HepG2 (cell line): Measurements from ENCODE around the gene ALDOA.

Source experiments
- ATF1 ChIP-seq: IDR thresholded peaks from 2 replicates; pipeline ENCODE4 v1.6.1; 2016; ENCODE audit warnings: mild to moderate bottlenecking, control low read depth
- CTCF ChIP-seq: sonication (generic); formaldehyde crosslinking; IDR thresholded peaks from 2 replicates; pipeline ENCODE4 v1.5.0; 2020; ENCODE audit warnings: mild to moderate bottlenecking, missing genetic modification reagents, moderate library complexity
- EZH2 ChIP-seq: conservative IDR thresholded peaks from 2 replicates; pipeline ENCODE4 v1.6.1; 2012; ENCODE audit warnings: mild to moderate bottlenecking, low read depth, low read length, moderate library complexity
- KLF12 ChIP-seq: sonication (generic); formaldehyde crosslinking; IDR thresholded peaks from 2 replicates; pipeline ENCODE4 v1.4.0; 2020; ENCODE audit warnings: missing genetic modification reagents, borderline replicate concordance
- KLF9 ChIP-seq: IDR thresholded peaks from 2 replicates; pipeline ENCODE4 v1.6.1; 2016; ENCODE audit warnings: low read depth
- TBP ChIP-seq: sonication (generic); formaldehyde crosslinking; IDR thresholded peaks from 2 replicates; pipeline ENCODE4 v1.5.0; 2020; ENCODE audit warnings: missing genetic modification reagents
- TCF12 ChIP-seq, 2 experiments: fragments of 450-650 bp in 1 of 2; sonication (generic) in 1 of 2; formaldehyde crosslinking in 1 of 2; IDR thresholded peaks; 2 replicates each; pipeline versions ENCODE4 v1.6.1 to v1.8.0; 2017 to 2022; ENCODE audit warnings: antibody characterized with exemption in 1 of 2, mild to moderate bottlenecking in 1 of 2, missing genetic modification reagents in 1 of 2, moderate library complexity in 1 of 2
- ZBTB37 ChIP-seq: sonication (generic); formaldehyde crosslinking; IDR thresholded peaks from 2 replicates; pipeline ENCODE4 v1.4.0; 2020; ENCODE audit warnings: mild to moderate bottlenecking, missing genetic modification reagents
- ZNF12 ChIP-seq: sonication (generic); formaldehyde crosslinking; IDR thresholded peaks from 2 replicates; pipeline ENCODE4 v1.5.0; 2020; ENCODE audit warnings: missing genetic modification reagents
- ZNF350 ChIP-seq: sonication (generic); formaldehyde crosslinking; IDR thresholded peaks from 2 replicates; pipeline ENCODE4 v1.4.0; 2020; ENCODE audit warnings: mild to moderate bottlenecking, low read depth, missing genetic modification reagents, borderline replicate concordance
- ZNF503 ChIP-seq: sonication (generic); formaldehyde crosslinking; IDR thresholded peaks from 2 replicates; pipeline ENCODE4 v1.4.0; 2020; ENCODE audit warnings: missing genetic modification reagents
- ZNF589 ChIP-seq: sonication (generic); formaldehyde crosslinking; conservative IDR thresholded peaks from 2 replicates; pipeline ENCODE4 v1.8.0; 2022; ENCODE audit warnings: mild to moderate bottlenecking, moderate library complexity, missing genetic modification reagents
- ZNF720 ChIP-seq: sonication (generic); formaldehyde crosslinking; IDR thresholded peaks from 2 replicates; pipeline ENCODE4 v1.4.0; 2020; ENCODE audit warnings: missing genetic modification reagents

- TF ChIP-seq EZH2 (no peak), ZNF720 (CRISPR knock-in tag) (no peak), ZNF350 (no peak), ZBTB37 (CRISPR knock-in tag) (no peak), KLF12 (CRISPR knock-in tag) (no peak), CTCF (CRISPR knock-in tag) (no peak), ZNF12 (CRISPR knock-in tag) (no peak), ZNF589 (CRISPR knock-in tag) (no peak), TCF12 (IDR thresholded peaks at IDR 0.05) (no peak), TCF12 (CRISPR knock-in tag; IDR thresholded peaks at IDR 0.05) (no peak), KLF9 (CRISPR knock-in tag) (no peak), TBP (CRISPR knock-in tag) (no peak), ATF1 (CRISPR knock-in tag) (no peak), ZNF503 (CRISPR knock-in tag) (no peak)
Measured at GRCh38 chr16:30026449-30026848, 39.1 kb upstream of the ALDOA start.
